AG10803 (cell line): ENCODE results near the gene LSR.

Experiments used
- DNase-seq: peaks from one replicate; pipeline ENCODE4 v3.0.0; 2010; ENCODE audit warnings: low read depth
- H3K4me3 ChIP-seq: 2 replicates; pipeline ENCODE4 v1.5.1; 2011; ENCODE audit warnings: mild to moderate bottlenecking, low read length, control low read depth
- CTCF ChIP-seq: conservative IDR thresholded peaks from 2 replicates; pipeline ENCODE4 v1.5.1; 2011; ENCODE audit warnings: mild to moderate bottlenecking, low read length, control low read depth, inconsistent platforms

The LSR gene

DNA sequence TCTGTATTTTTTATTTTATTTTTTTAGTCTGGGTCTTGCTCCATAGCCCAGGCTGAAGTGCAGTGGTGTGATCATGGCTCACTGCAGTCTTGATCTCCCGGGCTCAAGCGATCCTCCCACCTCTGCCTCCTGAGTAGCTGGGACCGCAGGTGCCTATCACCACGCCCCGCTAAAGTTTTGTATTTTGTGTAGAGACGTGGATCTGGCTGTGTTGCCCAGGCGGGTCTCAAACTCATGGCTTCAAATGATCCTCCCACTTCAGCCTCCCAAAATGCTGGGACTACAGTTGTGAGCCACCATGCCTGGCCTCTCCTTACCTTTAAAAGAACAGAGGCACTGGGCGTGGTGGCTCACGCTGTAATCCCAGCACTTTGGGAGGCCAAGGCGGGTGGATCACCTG, 38.9 kb downstream of the LSR start:
- no peak for DNase-seq
- no peak for TF ChIP-seq CTCF
- H3K4me3 ChIP-seq: no peak overlapping the region

DNA sequence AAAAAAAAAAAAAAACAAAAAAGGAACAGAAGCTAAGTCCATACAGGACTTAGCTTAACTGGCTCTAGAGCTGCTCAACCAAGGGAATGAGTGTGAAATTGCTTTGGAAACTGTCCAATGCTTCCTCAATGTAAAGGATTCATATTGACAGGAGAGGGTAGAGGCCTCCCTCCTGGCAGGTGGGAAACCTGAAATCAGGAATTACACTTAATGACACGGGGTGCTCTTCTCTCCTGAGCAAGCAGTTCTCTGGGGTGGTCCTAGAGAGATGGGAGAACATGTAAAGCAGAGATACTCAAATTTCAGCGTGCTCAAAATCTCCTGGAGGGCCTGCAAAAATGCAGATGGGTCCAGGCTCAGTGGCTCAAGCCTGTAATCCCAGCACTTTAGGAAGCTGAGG, 39.5 kb downstream of the LSR start:
- no peak overlapping the region for H3K4me3 ChIP-seq
- no peak for TF ChIP-seq CTCF
- no peak for DNase-seq

GRCh38 chr19:35288906-35289305, 40.1 kb downstream of the LSR start:
- no peak for TF ChIP-seq CTCF
- H3K4me3 ChIP-seq: no peak overlapping the region
- no peak for DNase-seq

- no peak for DNase-seq
- H3K4me3 ChIP-seq: no peak overlapping the region
- no peak for TF ChIP-seq CTCF
Measured at GRCh38 chr19:35290381-35291127, 41.8 kb downstream of the LSR start.

- H3K4me3 ChIP-seq: no peak overlapping the region
- TF ChIP-seq CTCF: no peak
- DNase-seq: no peak
Measured at GRCh38 chr19:35291259-35291658, 42.5 kb downstream of the LSR start.

DNA sequence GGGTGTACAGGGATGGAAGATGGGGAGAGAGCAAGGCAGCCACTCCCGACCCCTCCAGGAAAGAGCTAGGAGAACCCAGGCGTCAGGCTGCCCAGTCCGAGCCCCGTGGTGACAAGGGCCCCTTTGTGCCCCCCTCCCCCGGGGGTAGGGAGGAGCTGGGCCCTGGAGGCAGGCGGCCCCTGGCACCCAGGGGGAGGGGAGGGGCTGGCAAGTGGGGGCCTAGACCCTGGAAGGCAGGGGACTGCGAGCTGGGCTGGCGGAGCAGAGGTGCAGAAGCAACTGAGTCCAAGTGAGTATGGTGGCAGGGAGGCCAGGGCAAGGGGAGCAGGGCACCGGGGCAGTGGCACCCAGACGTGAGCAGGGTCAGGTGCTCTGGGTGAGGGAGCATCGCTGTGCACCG, 43.1 kb downstream of the LSR start, which contains the start of gene MAG:
TSS of gene MAG (plus strand) at position 246 of the 400 bp plus-strand sequence. CDS start 3,248 bp downstream, outside the sequence.
- no peak within 1 kb of the TSS for H3K4me3 ChIP-seq
- no peak for TF ChIP-seq CTCF
- DNase-seq: no peak

GRCh38 chr19:35292421-35293362, 43.9 kb downstream of the LSR start:
- DNase-seq: no peak
- TF ChIP-seq CTCF: no peak
- no peak overlapping the region for H3K4me3 ChIP-seq
